Caco-2 (cell line): ENCODE measurements around the gene ATF6. TPM values are rescaled to one million over a fixed set of nuclear protein-coding genes. Genes with fewer than 3 reads are reported as not detected.

Source experiments
- BruUV-seq: library from RNA; stranded (reverse); fragments of 400-500 nt; replicated peaks from 2 replicates; lab custom pipeline; 2021; lab: Mats Ljungman, UMichigan
- CTCF ChIA-PET: fragments of 300-600 bp; sonication (Branson Sonifier 250); formaldehyde crosslinking; loops from one replicate; lab custom pipeline; 2022; ENCODE audit warnings: antibody characterized with exemption; lab: Charles Lee
- POLR2A ChIA-PET: fragments of 300-600 bp; sonication (Branson Sonifier 250); formaldehyde crosslinking; loops from one replicate; lab custom pipeline; 2022; ENCODE audit warnings: antibody characterized with exemption; lab: Charles Lee
- DNase-seq, 2 experiments: peaks; one replicate each; pipeline versions ENCODE4 v3.0.0 to v3.0.0-alpha.2; 2020 to 2022
- H3K27me3 ChIP-seq: replicated peaks from 2 replicates; pipeline ENCODE4 v1.6.0; 2011; ENCODE audit warnings: low read length; ENCODE audit not compliant: control insufficient read depth, insufficient read depth
- H3K36me3 ChIP-seq: 2 replicates; pipeline ENCODE4 v1.5.1; 2011; ENCODE audit warnings: low read length; ENCODE audit not compliant: control insufficient read depth, insufficient read depth
- H3K4me1 ChIP-seq: fragments of 250-450 bp; sonication (Bioruptor Pico); 2 replicates; pipeline ENCODE4 v1.5.1; 2020; ENCODE audit warnings: mild to moderate bottlenecking
- H3K4me3 ChIP-seq: 2 replicates; pipeline ENCODE4 v1.5.1; 2011; ENCODE audit warnings: low read depth, mild to moderate bottlenecking, control low read depth, low read length
- H3K9me3 ChIP-seq: fragments of 250-450 bp; sonication (Bioruptor Pico); 2 replicates; pipeline ENCODE4 v1.5.1; 2020; ENCODE audit warnings: mild to moderate bottlenecking, moderate library complexity
- H3K27ac Mint-ChIP-seq: one replicate; pipeline ENCODE4 v1.8.0; 2022; ENCODE audit warnings: mixed read lengths; ENCODE audit not compliant: unreplicated experiment
- H3K27me3 Mint-ChIP-seq: one replicate; pipeline ENCODE4 v1.8.0; 2022; ENCODE audit warnings: mixed read lengths; ENCODE audit not compliant: insufficient read depth, unreplicated experiment
- H3K36me3 Mint-ChIP-seq: one replicate; pipeline ENCODE4 v1.8.0; 2022; ENCODE audit warnings: mild to moderate bottlenecking, mixed read lengths; ENCODE audit not compliant: insufficient read depth, unreplicated experiment
- H3K4me1 Mint-ChIP-seq: one replicate; pipeline ENCODE4 v1.8.0; 2022; ENCODE audit warnings: low read depth, mixed read lengths; ENCODE audit not compliant: unreplicated experiment
- H3K4me3 Mint-ChIP-seq: one replicate; pipeline ENCODE4 v1.8.0; 2022; ENCODE audit warnings: mild to moderate bottlenecking, moderate library complexity, mixed read lengths; ENCODE audit not compliant: unreplicated experiment
- H3K9me3 Mint-ChIP-seq: one replicate; pipeline ENCODE4 v1.8.0; 2022; ENCODE audit warnings: mixed read lengths; ENCODE audit not compliant: unreplicated experiment
- intact Hi-C: fragments of 100-400 bp; cut with micrococcal nuclease; formaldehyde crosslinking; loops from one replicate; pipeline ENCODE4 v1.10.0; 2022; ENCODE audit not compliant: unreplicated experiment
- total RNA-seq: library from RNA; stranded (reverse); gene quantifications from 2 replicates; pipeline ENCODE4 v1.2.3, GENCODE V29; 2022
- TF ChIP-seq, protein P1 (sequence below), 2 experiments: fragments of 200-600 bp in 1 of 2; IDR thresholded peaks; 1 replicate in 1 of 2; 2 replicates in 1 of 2; pipeline versions ENCODE4 v1.5.1 to v1.8.0; 2011 to 2022; ENCODE audit warnings: antibody characterized with exemption in 1 of 2, control low read depth in 1 of 2, inconsistent platforms in 1 of 2, low read depth in 1 of 2, low read length in 1 of 2, mild to moderate bottlenecking in 1 of 2, moderate library complexity in 1 of 2; ENCODE audit not compliant: insufficient read depth in 1 of 2, severe bottlenecking in 1 of 2, unreplicated experiment in 1 of 2

Gene ATF6
- total RNA-seq, 1 experiment from 2014 or later, result 16.4 TPM

DNA sequence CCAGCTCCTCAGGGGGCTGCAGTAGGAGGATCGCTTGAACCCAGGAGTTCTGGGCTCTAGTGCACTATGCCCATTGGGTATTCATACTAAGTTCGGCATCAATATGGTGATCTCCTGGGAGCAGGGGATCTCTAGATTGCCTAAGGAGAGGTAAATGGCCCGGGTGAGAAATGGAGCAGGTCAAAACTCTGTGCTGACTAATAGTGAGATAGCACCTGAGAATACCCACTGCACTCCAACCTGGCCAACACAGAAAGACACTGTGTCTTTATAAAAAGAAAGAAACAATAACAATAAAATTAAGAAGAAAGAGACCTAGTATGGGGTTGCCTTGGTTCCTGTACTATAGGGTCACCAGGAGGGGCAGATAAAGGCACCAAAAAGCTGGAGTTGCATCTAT, 30.3 kb upstream of the ATF6 start:
- H3K27ac Mint-ChIP-seq, result no peak overlapping the region
- no peaks in the 10 kb centered on the region for H3K9me3 ChIP-seq
- no peaks in the 10 kb centered on the region for H3K4me1 ChIP-seq
- POLR2A ChIA-PET, result no interaction called here
- H3K4me3 ChIP-seq, result no peak overlapping the region
- TF ChIP-seq, protein P1, sequence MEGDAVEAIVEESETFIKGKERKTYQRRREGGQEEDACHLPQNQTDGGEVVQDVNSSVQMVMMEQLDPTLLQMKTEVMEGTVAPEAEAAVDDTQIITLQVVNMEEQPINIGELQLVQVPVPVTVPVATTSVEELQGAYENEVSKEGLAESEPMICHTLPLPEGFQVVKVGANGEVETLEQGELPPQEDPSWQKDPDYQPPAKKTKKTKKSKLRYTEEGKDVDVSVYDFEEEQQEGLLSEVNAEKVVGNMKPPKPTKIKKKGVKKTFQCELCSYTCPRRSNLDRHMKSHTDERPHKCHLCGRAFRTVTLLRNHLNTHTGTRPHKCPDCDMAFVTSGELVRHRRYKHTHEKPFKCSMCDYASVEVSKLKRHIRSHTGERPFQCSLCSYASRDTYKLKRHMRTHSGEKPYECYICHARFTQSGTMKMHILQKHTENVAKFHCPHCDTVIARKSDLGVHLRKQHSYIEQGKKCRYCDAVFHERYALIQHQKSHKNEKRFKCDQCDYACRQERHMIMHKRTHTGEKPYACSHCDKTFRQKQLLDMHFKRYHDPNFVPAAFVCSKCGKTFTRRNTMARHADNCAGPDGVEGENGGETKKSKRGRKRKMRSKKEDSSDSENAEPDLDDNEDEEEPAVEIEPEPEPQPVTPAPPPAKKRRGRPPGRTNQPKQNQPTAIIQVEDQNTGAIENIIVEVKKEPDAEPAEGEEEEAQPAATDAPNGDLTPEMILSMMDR (IDR thresholded peaks at IDR 0.05; ENCODE audit: insufficient read depth in 1 of 2, low read depth in 1 of 2, low read length in 1 of 2, severe bottlenecking in 1 of 2, unreplicated experiment in 1 of 2), result no peak
- peaks cover 13% of the 10 kb centered on the region for H3K27me3 Mint-ChIP-seq
- H3K9me3 Mint-ChIP-seq, result no peaks in the 10 kb centered on the region
- no peaks in the 10 kb centered on the region for H3K27me3 ChIP-seq
- no TSS peak for BruUV-seq
- no peaks in the 10 kb centered on the region for H3K4me1 Mint-ChIP-seq
- intact Hi-C loops, result no loop called here
- no peaks in the 10 kb centered on the region for H3K36me3 Mint-ChIP-seq
- no peak for DNase-seq
- H3K36me3 ChIP-seq, result no peaks in the 10 kb centered on the region
- CTCF ChIA-PET, result interaction anchor here (0.6 kb wide), 1 partner anchor 248 kb away, joined by 3 read pairs; no protein-coding TSS in a partner anchor
- H3K4me3 Mint-ChIP-seq, result no peak overlapping the region

DNA sequence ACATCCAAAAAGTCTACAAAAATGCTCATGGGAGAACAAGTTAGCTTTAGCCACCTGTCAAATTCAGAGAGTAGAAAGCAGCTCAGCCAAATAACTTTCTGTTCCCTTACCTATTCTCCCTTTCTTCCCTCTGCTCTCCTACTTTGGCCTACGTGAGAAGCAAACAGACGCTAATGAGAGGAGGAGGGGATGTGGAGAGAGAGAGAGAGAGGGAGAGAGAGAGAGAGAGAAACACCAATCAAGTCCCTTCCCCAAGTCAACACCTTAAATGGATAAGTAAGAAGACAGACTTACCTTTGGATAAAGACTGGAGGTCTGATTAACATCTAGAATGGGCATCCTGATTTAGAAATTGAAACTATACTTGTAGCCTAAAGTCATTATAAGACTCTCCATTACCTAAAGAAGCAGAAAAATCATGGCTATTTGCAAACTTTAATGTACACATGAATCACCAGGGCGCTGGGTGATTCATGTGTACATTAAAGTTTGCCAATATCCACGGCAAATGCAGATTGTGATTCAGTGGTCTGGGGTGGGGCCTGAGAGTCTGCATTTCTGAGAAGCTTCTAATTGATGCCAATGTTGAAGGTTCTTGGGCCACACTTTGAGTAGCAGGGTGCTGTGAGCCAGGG, 29.7 kb upstream of the ATF6 start:
- Histone ChIP-seq H3K4me1 (no peaks in the 10 kb centered on the region), H3K36me3 (no peaks in the 10 kb centered on the region), H3K4me3 (no peak overlapping the region), H3K9me3 (no peaks in the 10 kb centered on the region), H3K27me3 (no peaks in the 10 kb centered on the region)
- Mint-ChIP-seq H3K36me3 (no peaks in the 10 kb centered on the region), H3K27me3 (peaks cover 13% of the 10 kb centered on the region), H3K9me3 (no peaks in the 10 kb centered on the region), H3K27ac (no peak overlapping the region), H3K4me1 (no peaks in the 10 kb centered on the region), H3K4me3 (no peak overlapping the region)
- ChIA-PET CTCF (no interaction called here), POLR2A (no interaction called here)
- DNase-seq, result no peak
- TF ChIP-seq, protein P1 (IDR thresholded peaks at IDR 0.05; ENCODE audit: insufficient read depth in 1 of 2, low read depth in 1 of 2, low read length in 1 of 2, severe bottlenecking in 1 of 2, unreplicated experiment in 1 of 2), result no peak
- no TSS peak for BruUV-seq
- intact Hi-C loops, result no loop called here

DNA sequence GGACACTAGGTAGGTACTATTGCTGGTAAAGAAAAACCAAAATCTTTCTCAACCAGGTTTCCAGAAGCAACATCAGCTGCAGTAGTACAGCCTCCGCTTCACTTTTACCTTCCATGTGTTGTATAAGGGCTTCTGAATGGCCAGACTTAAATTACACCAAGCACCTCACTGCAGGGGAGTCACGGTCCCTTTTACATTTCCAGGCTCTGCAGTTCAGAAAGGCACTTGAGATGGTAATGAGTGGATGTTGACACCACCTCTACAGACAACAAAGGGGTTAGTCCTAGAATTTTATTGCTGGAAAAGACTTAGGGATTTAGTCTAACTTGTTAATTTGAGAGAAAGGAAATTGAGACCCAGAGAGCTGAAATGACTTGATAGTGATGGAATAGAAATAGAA, 28.5 kb upstream of the ATF6 start:
- no peaks in the 10 kb centered on the region for H3K4me1 Mint-ChIP-seq
- H3K9me3 Mint-ChIP-seq, result no peaks in the 10 kb centered on the region
- H3K36me3 Mint-ChIP-seq, result no peaks in the 10 kb centered on the region
- Histone ChIP-seq H3K9me3 (no peaks in the 10 kb centered on the region), H3K4me3 (no peak overlapping the region), H3K36me3 (no peaks in the 10 kb centered on the region), H3K4me1 (no peaks in the 10 kb centered on the region), H3K27me3 (no peaks in the 10 kb centered on the region)
- peaks cover 6% of the 10 kb centered on the region for H3K27me3 Mint-ChIP-seq
- H3K4me3 Mint-ChIP-seq, result no peak overlapping the region
- intact Hi-C loops, result no loop called here
- ChIA-PET POLR2A (no interaction called here), CTCF (interaction anchor here (0.9 kb wide), 1 partner anchor 29 kb away, joined by 3 read pairs; no protein-coding TSS in a partner anchor)
- TF ChIP-seq, protein P1 (IDR thresholded peaks at IDR 0.05; ENCODE audit: insufficient read depth in 1 of 2, low read depth in 1 of 2, low read length in 1 of 2, severe bottlenecking in 1 of 2, unreplicated experiment in 1 of 2), result no peak
- no peak overlapping the region for H3K27ac Mint-ChIP-seq
- BruUV-seq, result no TSS peak
- no peak for DNase-seq
